Measurements from ENCODE around the gene JARID2. TPM values are rescaled to one million over a fixed set of nuclear protein-coding genes. Genes with fewer than 3 reads are reported as not detected.
A peak's percentile ranks its signal among the peaks of the same experiment; 100 is the strongest.

Gene JARID2
- total and polyA plus RNA-seq, 7 donors = 1.1 to 16.1 (median 4.9) TPM

DNA sequence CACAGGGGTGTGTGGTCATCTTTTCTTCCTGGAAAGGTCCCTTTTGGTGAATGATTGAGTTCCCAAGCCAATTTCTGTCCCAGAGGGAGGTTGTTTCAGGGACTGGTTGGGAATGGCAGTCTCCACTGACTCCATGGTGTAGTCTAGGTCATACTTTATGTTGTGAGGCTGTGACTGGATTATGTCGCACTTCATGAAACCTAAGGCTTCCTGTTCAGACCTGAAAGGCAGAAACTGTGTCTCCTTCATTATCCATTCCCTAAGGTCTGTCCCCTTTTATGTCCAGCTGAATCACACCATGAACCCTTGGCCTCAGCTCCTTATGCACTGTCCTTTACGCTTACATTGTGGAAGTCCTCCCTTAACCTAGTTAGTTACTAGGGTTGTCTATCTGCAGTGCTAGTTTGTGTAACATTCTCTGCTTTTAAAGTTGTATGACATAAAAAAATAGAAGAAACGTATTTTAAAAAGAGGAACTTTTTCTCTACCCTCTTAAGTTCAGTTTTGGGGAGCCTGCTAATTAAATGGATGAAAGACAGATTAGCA is 191.3 kb downstream of the JARID2 start:
- ATAC-seq (no peak), DNase-seq (no peak)
- H3K27ac ChIP-seq = no peak overlapping the region
- intact Hi-C loops (cut with DNase I) = loop anchor here in 1 of 2 donors (10.0 kb wide), 1 partner anchor 72 kb away; no protein-coding TSS in a partner anchor
- peaks cover 54% of the 10 kb centered on the region for H3K4me1 ChIP-seq
- H3K4me3 ChIP-seq = no peak overlapping the region
- TF ChIP-seq, protein P1, sequence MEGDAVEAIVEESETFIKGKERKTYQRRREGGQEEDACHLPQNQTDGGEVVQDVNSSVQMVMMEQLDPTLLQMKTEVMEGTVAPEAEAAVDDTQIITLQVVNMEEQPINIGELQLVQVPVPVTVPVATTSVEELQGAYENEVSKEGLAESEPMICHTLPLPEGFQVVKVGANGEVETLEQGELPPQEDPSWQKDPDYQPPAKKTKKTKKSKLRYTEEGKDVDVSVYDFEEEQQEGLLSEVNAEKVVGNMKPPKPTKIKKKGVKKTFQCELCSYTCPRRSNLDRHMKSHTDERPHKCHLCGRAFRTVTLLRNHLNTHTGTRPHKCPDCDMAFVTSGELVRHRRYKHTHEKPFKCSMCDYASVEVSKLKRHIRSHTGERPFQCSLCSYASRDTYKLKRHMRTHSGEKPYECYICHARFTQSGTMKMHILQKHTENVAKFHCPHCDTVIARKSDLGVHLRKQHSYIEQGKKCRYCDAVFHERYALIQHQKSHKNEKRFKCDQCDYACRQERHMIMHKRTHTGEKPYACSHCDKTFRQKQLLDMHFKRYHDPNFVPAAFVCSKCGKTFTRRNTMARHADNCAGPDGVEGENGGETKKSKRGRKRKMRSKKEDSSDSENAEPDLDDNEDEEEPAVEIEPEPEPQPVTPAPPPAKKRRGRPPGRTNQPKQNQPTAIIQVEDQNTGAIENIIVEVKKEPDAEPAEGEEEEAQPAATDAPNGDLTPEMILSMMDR (IDR thresholded peaks at IDR 0.05) = no peak
- H3K36me3 ChIP-seq (ENCODE audit: insufficient read depth in 1 of 2, low read depth in 1 of 2) = no peaks in the 10 kb centered on the region
- no peaks in the 10 kb centered on the region for H3K27me3 ChIP-seq (ENCODE audit: insufficient read depth in 3 of 3, low read length in 2 of 3)
- 86 to 97% (median 87%) methylated on average over 3 of the region's 3 CpGs for WGBS, 3 donors
- H3K9me3 ChIP-seq = peaks cover 12% of the 10 kb centered on the region

DNA sequence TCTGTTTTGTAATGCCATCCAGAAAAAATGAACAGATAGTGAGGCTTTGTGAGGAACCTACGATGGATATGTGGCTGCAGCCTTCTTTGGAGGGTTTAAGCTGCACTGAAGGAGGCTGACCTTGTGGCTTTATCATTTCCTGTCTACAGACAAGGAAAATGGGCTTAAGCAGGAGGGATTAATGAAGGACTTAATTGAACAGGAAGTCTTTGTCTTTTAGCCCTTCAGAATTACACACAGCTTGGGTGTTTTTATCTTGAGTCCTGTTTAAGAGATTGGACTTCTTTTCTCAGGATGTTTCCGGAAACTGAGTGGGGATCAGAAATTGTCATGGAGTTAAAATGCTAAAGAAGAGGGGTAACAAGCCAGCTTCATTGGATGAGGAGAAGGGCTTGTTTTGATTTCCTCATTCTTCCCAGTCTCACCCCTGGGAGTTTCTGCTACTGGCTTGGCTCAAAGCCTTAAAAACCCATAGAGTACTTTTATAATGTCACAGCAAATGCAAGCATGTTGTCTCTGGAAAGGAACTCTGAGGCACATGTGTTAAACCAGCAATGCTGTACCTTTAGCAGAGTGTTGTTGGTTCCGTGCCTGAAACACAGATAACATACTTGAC is 193.6 kb downstream of the JARID2 start:
- no peak for ATAC-seq

DNA sequence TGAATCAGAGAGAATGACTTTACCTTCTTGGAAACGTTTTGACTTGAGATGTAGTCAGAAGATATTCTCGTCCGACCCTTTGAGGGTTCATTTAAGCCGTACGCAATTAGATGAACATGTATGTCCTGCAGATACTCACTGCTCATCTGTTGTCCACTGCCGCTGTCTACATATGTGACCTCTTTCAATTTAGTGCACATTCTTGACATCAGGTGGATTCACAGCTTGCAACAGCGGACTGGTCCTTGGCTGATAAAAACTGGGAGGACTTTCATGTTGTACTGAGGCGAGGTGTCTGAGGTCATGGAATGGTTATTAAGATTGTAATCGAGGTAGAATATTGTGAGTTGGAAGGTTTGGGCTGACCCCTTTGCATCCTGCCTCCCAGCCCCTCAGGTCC is 194.2 kb downstream of the JARID2 start:
- Histone ChIP-seq H3K36me3 (ENCODE audit: insufficient read depth in 1 of 2, low read depth in 1 of 2) (no peaks in the 10 kb centered on the region), H3K27ac (peak overlapping the region; percentile 54), H3K27me3 (ENCODE audit: insufficient read depth in 3 of 3, low read length in 2 of 3) (no peaks in the 10 kb centered on the region), H3K9me3 (peaks cover 6% of the 10 kb centered on the region), H3K4me3 (no peak overlapping the region), H3K4me1 (peaks cover 73% of the 10 kb centered on the region)
- intact Hi-C loops (cut with DNase I) = loop anchor here in 1 of 2 donors (5.0 kb wide), 3 partner anchors 38 to 188 kb away; no protein-coding TSS in a partner anchor
- TF ChIP-seq, protein P1 (IDR thresholded peaks at IDR 0.05) = no peak
- WGBS, 3 donors = 53 to 70% (median 57%) methylated on average over 9 of the region's 9 CpGs
- ATAC-seq = peak in 2 of 4 donors; percentile 29 to 45
- DNase-seq = no peak

More for the DNA sequence above, 193.6 kb downstream of the JARID2 start:
- H3K27ac ChIP-seq = peak overlapping the region; percentile 54
- H3K36me3 ChIP-seq (ENCODE audit: insufficient read depth in 1 of 2, low read depth in 1 of 2) = no peaks in the 10 kb centered on the region
- intact Hi-C loops (cut with DNase I) = loop anchor here (5.0 to 10.0 kb wide), 4 partner anchors 37 to 187 kb away; no protein-coding TSS in a partner anchor
- WGBS, 3 donors = 62 to 72% (median 63%) methylated on average over 3 of the region's 3 CpGs
- no peak overlapping the region for H3K4me3 ChIP-seq
- TF ChIP-seq, protein P1 (IDR thresholded peaks at IDR 0.05) = no peak
- H3K4me1 ChIP-seq = peaks cover 67% of the 10 kb centered on the region
- no peak for DNase-seq
- H3K9me3 ChIP-seq = peaks cover 11% of the 10 kb centered on the region
- no peaks in the 10 kb centered on the region for H3K27me3 ChIP-seq (ENCODE audit: insufficient read depth in 3 of 3, low read length in 2 of 3)

DNA sequence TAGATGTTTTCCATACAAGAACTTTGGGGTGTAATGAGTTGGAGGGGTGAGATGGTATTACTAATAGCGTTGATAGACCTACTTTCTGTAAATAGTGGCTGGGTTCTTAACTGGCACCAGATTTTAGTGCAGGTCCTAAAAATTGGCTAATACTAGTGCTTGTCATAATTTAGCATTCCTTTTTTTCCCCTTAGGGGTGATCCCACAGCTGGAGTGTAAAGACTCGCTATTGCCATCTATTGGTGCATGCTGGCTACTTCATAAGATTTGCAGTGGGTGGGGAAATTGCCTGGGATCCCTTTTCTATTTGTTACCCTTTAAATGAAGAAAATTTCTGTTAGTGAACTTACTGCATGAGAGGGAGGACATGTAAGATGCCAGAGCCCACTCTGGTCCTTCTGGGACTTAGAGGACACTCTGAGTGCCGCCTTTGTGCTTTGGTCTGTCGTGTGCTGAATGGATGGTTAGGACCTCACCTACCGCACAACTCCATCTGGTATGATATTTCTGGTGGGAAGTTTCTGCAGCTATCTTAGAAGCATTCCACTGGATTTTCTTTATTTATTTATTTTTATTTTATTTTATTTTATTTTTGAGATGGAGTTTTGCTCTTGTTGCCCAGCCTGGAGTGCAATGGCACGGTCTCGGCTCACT is 195.5 kb downstream of the JARID2 start:
- no peaks in the 10 kb centered on the region for H3K36me3 ChIP-seq (ENCODE audit: insufficient read depth in 1 of 2, low read depth in 1 of 2)
- WGBS, 3 donors = 75 to 77% (median 75%) methylated on average over 7 of the region's 7 CpGs
- ATAC-seq (peak; percentile 57 to 69 (median 66)), DNase-seq (no peak)
- H3K4me3 ChIP-seq = no peak overlapping the region
- no peaks in the 10 kb centered on the region for H3K9me3 ChIP-seq
- H3K4me1 ChIP-seq = peaks cover 80% of the 10 kb centered on the region
- TF ChIP-seq, protein P1 (IDR thresholded peaks at IDR 0.05) = peak; percentile 73
- intact Hi-C loops (cut with DNase I) = loop anchor here in 1 of 2 donors (5.0 kb wide), 3 partner anchors 39 to 189 kb away; no protein-coding TSS in a partner anchor
- no peaks in the 10 kb centered on the region for H3K27me3 ChIP-seq (ENCODE audit: insufficient read depth in 3 of 3, low read length in 2 of 3)
- H3K27ac ChIP-seq = peak overlapping the region; percentile 63
